WTC11 (cell line): ENCODE measurements around the gene PRMT9. TPM values are rescaled to one million over a fixed set of nuclear protein-coding genes. Genes with fewer than 3 reads are reported as not detected.
A peak's percentile ranks its signal among the peaks of the same experiment; 100 is the strongest.

Experiments
- ATAC-seq: fragments of 200-7000 bp; cut with Tn5 transposase; 2 replicates; pipeline ENCODE4 v1.10.0; 2021; ENCODE audit warnings: mild to moderate bottlenecking, moderate library complexity
- CTCF ChIA-PET: fragments of 300-600 bp; sonication (Branson Sonifier 250); formaldehyde crosslinking; loops from one replicate; lab custom pipeline; 2021; ENCODE audit warnings: antibody characterized with exemption; lab: Charles Lee
- POLR2A ChIA-PET: fragments of 350-600 bp; sonication (Branson Sonifier 250); formaldehyde crosslinking; loops from one replicate; lab custom pipeline; 2021; ENCODE audit warnings: antibody characterized with exemption; lab: Charles Lee
- DNase-seq: peaks from one replicate; pipeline ENCODE4 v3.0.0; 2021; ENCODE audit warnings: low spot score
- H3K27ac Mint-ChIP-seq: 2 replicates; pipeline ENCODE4 v1.8.0; 2021; ENCODE audit warnings: mixed read lengths
- H3K27me3 Mint-ChIP-seq: 2 replicates; pipeline ENCODE4 v1.8.0; 2021; ENCODE audit warnings: low read depth, mild to moderate bottlenecking, moderate library complexity, mixed read lengths
- H3K36me3 Mint-ChIP-seq: 2 replicates; pipeline ENCODE4 v1.8.0; 2021; ENCODE audit warnings: mixed read lengths
- H3K4me1 Mint-ChIP-seq: 2 replicates; pipeline ENCODE4 v1.8.0; 2022; ENCODE audit warnings: mixed read lengths
- H3K4me3 Mint-ChIP-seq: 2 replicates; pipeline ENCODE4 v1.8.0; 2021; ENCODE audit warnings: mild to moderate bottlenecking, moderate library complexity, mixed read lengths
- H3K9me3 Mint-ChIP-seq: 2 replicates; pipeline ENCODE4 v1.8.0; 2021; ENCODE audit warnings: mixed read lengths
- ATF1 ChIP-seq: sonication (generic); formaldehyde crosslinking; IDR thresholded peaks from 2 replicates; pipeline ENCODE4 v1.8.1; 2023; ENCODE audit warnings: mild to moderate bottlenecking, moderate library complexity, missing genetic modification reagents
- CREB1 ChIP-seq: sonication (generic); formaldehyde crosslinking; IDR thresholded peaks from 2 replicates; pipeline ENCODE4 v1.8.0; 2023; ENCODE audit warnings: mild to moderate bottlenecking, missing genetic modification reagents
- GABPB1 ChIP-seq: sonication (generic); formaldehyde crosslinking; IDR thresholded peaks from 2 replicates; pipeline ENCODE4 v1.8.1; 2023; ENCODE audit warnings: mild to moderate bottlenecking, missing genetic modification reagents
- JUN ChIP-seq: sonication (generic); formaldehyde crosslinking; IDR thresholded peaks from 2 replicates; pipeline ENCODE4 v1.8.0; 2023; ENCODE audit warnings: mild to moderate bottlenecking, missing genetic modification reagents
- TEAD1 ChIP-seq: sonication (generic); formaldehyde crosslinking; IDR thresholded peaks from 2 replicates; pipeline ENCODE4 v1.8.0; 2022; ENCODE audit warnings: mild to moderate bottlenecking, missing genetic modification reagents
- ZNF138 ChIP-seq: sonication (generic); formaldehyde crosslinking; conservative IDR thresholded peaks from 2 replicates; pipeline ENCODE4 v1.8.1; 2022; ENCODE audit warnings: mild to moderate bottlenecking, moderate library complexity, missing genetic modification reagents
- ZNF263 ChIP-seq: sonication (generic); formaldehyde crosslinking; IDR thresholded peaks from 2 replicates; pipeline ENCODE4 v1.8.1; 2022; ENCODE audit warnings: low read depth, mild to moderate bottlenecking, moderate library complexity, missing genetic modification reagents
- ZNF396 ChIP-seq: fragments of 250-450 bp; sonication (Bioruptor Pico); IDR thresholded peaks from 2 replicates; pipeline ENCODE4 v1.8.0; 2021; ENCODE audit warnings: mild to moderate bottlenecking, moderate library complexity, borderline replicate concordance
- total RNA-seq: library from RNA; stranded (reverse); gene quantifications from 3 replicates; pipeline ENCODE4 v1.2.3, GENCODE V29; 2021
- TF ChIP-seq, protein P1 (sequence below): fragments of 250-450 bp; sonication (Bioruptor Pico); IDR thresholded peaks from 2 replicates; pipeline ENCODE4 v1.8.0; 2021; ENCODE audit warnings: mild to moderate bottlenecking
- TF ChIP-seq, protein P2 (sequence below): sonication (generic); formaldehyde crosslinking; IDR thresholded peaks from 2 replicates; pipeline ENCODE4 v1.8.1; 2023; ENCODE audit warnings: mild to moderate bottlenecking, moderate library complexity, missing genetic modification reagents
- TF ChIP-seq, protein P3 (sequence below): sonication (generic); formaldehyde crosslinking; IDR thresholded peaks from 2 replicates; pipeline ENCODE4 v1.8.0; 2022; ENCODE audit warnings: mild to moderate bottlenecking, missing genetic modification reagents
- TF ChIP-seq, protein P4 (sequence below): sonication (generic); formaldehyde crosslinking; IDR thresholded peaks from 2 replicates; pipeline ENCODE4 v1.8.1; 2023; ENCODE audit warnings: mild to moderate bottlenecking, missing genetic modification reagents
- TF ChIP-seq, protein P5 (sequence below): fragments of 200-600 bp; IDR thresholded peaks from 2 replicates; pipeline ENCODE4 v1.8.0; 2022; ENCODE audit warnings: antibody characterized with exemption

The PRMT9 gene
- total RNA-seq, 1 experiment from 2014 or later = 11.4 TPM

DNA sequence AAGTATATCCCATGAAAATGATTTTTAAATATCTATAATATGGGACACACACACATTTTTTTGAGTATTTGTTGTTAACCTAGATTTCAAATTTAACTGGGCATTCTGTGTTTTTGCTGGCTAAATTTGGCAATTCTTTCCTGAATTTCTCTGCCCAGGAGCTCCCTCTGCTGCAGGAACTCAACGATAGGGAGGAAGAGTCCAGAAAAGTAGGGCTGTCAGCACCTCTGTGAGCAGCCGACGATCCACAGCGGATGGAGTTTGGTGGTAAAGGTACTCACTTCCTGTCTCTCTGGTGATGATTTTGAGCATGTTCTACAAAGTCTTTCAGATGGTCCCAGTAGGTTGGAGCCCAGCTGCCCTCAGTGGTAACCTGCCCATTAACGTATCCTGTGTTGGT, 89.9 kb downstream of the PRMT9 start (continued):
- TF ChIP-seq, protein P1, sequence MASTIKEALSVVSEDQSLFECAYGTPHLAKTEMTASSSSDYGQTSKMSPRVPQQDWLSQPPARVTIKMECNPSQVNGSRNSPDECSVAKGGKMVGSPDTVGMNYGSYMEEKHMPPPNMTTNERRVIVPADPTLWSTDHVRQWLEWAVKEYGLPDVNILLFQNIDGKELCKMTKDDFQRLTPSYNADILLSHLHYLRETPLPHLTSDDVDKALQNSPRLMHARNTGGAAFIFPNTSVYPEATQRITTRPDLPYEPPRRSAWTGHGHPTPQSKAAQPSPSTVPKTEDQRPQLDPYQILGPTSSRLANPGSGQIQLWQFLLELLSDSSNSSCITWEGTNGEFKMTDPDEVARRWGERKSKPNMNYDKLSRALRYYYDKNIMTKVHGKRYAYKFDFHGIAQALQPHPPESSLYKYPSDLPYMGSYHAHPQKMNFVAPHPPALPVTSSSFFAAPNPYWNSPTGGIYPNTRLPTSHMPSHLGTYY (CRISPR knock-in tag) = no peak

DNA sequence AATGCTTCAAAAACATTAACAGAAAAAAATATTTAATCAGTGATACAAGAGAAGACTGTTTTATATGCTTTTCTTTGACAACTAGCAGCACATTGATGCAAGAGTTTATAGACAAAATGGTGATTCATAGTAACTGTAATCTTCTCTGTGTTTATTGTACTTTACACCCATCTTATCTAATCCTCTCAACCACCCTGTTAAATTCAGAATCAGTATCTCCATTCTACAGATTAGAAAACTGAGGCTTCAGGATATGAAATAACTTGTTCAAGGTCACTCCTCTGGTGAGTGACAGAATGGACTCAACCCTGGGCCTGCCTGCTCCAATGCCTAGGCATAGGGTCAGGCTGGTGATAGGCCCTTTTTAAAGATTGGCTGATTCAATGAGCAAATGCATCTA, 92.9 kb downstream of the PRMT9 start:
- Mint-ChIP-seq H3K9me3 (peaks cover 8% of the 10 kb centered on the region; the same call in 1 of the 2 replicates), H3K4me1 (peaks cover 23% of the 10 kb centered on the region), H3K4me3 (no peak overlapping the region), H3K27me3 (no peaks in the 10 kb centered on the region), H3K27ac (no peak overlapping the region; the same call in 1 of the 2 replicates), H3K36me3 (no peaks in the 10 kb centered on the region)
- ChIA-PET POLR2A (interaction anchor here (0.6 kb wide), 1 partner anchor 617 kb away, joined by 3 read pairs; no protein-coding TSS in a partner anchor), CTCF (interaction anchor here (0.5 to 3.2 kb wide), 16 partner anchors 9 to 572 kb away, joined by 3 to 40 read pairs (median 6); partner anchors contain the start of gene EDNRA)
- TF ChIP-seq ZNF138 (CRISPR knock-in tag) (no peak), ZNF263 (CRISPR knock-in tag) (no peak), ATF1 (CRISPR knock-in tag) (no peak), TEAD1 (CRISPR knock-in tag) (no peak), CREB1 (CRISPR knock-in tag) (no peak), JUN (no peak), ZNF396 (CRISPR knock-in tag) (no peak)
- TF ChIP-seq, protein P2, sequence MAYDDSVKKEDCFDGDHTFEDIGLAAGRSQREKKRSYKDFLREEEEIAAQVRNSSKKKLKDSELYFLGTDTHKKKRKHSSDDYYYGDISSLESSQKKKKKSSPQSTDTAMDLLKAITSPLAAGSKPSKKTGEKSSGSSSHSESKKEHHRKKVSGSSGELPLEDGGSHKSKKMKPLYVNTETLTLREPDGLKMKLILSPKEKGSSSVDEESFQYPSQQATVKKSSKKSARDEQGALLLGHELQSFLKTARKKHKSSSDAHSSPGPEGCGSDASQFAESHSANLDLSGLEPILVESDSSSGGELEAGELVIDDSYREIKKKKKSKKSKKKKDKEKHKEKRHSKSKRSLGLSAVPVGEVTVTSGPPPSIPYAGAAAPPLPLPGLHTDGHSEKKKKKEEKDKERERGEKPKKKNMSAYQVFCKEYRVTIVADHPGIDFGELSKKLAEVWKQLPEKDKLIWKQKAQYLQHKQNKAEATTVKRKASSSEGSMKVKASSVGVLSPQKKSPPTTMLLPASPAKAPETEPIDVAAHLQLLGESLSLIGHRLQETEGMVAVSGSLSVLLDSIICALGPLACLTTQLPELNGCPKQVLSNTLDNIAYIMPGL = no peak
- TF ChIP-seq, protein P3, sequence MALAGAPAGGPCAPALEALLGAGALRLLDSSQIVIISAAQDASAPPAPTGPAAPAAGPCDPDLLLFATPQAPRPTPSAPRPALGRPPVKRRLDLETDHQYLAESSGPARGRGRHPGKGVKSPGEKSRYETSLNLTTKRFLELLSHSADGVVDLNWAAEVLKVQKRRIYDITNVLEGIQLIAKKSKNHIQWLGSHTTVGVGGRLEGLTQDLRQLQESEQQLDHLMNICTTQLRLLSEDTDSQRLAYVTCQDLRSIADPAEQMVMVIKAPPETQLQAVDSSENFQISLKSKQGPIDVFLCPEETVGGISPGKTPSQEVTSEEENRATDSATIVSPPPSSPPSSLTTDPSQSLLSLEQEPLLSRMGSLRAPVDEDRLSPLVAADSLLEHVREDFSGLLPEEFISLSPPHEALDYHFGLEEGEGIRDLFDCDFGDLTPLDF (CRISPR knock-in tag) = no peak
- TF ChIP-seq, protein P4, sequence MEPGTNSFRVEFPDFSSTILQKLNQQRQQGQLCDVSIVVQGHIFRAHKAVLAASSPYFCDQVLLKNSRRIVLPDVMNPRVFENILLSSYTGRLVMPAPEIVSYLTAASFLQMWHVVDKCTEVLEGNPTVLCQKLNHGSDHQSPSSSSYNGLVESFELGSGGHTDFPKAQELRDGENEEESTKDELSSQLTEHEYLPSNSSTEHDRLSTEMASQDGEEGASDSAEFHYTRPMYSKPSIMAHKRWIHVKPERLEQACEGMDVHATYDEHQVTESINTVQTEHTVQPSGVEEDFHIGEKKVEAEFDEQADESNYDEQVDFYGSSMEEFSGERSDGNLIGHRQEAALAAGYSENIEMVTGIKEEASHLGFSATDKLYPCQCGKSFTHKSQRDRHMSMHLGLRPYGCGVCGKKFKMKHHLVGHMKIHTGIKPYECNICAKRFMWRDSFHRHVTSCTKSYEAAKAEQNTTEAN (CRISPR knock-in tag) = no peak
- no peak for ATAC-seq
- DNase-seq = no peak

DNA sequence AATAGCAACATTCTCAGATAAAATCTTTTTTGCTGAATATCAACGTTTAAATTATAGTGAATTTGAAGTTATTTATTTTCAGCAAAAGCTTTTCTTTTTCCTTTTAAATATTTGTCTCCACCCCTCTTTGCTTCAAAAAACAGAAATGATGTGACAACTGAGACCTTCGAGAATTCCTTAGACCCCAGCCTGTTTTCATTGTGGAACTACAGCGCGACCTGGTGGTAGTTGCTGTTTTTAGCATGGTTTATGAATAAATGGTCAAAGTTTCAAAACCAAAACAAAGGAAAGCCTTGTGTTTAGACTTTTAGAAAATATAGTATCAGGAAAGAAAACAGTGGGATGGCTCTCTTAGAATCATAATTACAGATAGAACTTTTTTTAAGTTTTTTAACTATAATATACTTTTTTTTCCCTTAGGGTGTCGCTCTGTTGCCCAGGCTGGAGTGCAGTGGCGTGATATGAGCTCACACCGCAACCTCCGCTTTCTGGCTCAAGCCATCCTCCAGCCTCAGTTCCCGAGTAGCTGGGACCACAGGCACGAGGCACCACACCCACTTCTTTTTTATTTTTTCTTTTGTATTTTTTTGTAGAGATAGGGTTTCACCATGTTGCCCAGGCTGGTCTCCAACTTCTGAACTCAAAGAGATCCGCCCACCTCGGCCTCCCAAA, 93.6 kb downstream of the PRMT9 start:
- peaks cover 5% of the 10 kb centered on the region; the same call in 1 of the 2 replicates for H3K36me3 Mint-ChIP-seq
- DNase-seq (peak; percentile 70), ATAC-seq (peak; percentile 72)
- peaks cover 23% of the 10 kb centered on the region for H3K4me1 Mint-ChIP-seq
- CTCF ChIA-PET = interaction anchor here (0.5 to 3.2 kb wide), 19 partner anchors 10 to 571 kb away, joined by 3 to 40 read pairs (median 5); partner anchors contain the start of genes EDNRA and TMEM184C
- no peaks in the 10 kb centered on the region for H3K27me3 Mint-ChIP-seq
- POLR2A ChIA-PET = interaction anchor here (0.6 kb wide), 1 partner anchor 616 kb away, joined by 3 read pairs; no protein-coding TSS in a partner anchor
- TF ChIP-seq GABPB1 = no peak
- TF ChIP-seq, protein P5, sequence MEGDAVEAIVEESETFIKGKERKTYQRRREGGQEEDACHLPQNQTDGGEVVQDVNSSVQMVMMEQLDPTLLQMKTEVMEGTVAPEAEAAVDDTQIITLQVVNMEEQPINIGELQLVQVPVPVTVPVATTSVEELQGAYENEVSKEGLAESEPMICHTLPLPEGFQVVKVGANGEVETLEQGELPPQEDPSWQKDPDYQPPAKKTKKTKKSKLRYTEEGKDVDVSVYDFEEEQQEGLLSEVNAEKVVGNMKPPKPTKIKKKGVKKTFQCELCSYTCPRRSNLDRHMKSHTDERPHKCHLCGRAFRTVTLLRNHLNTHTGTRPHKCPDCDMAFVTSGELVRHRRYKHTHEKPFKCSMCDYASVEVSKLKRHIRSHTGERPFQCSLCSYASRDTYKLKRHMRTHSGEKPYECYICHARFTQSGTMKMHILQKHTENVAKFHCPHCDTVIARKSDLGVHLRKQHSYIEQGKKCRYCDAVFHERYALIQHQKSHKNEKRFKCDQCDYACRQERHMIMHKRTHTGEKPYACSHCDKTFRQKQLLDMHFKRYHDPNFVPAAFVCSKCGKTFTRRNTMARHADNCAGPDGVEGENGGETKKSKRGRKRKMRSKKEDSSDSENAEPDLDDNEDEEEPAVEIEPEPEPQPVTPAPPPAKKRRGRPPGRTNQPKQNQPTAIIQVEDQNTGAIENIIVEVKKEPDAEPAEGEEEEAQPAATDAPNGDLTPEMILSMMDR = peak; percentile 51
- no peak overlapping the region for H3K4me3 Mint-ChIP-seq
- no peak overlapping the region for H3K27ac Mint-ChIP-seq
- peaks cover 12% of the 10 kb centered on the region for H3K9me3 Mint-ChIP-seq
